OCI-LY1 (cell line): ENCODE results near the gene POLD3.

ENCODE experiments used
- EZH2 ChIP-seq: fragments of 200-600 bp; sonication (generic), shearing (Covaris generic); IDR thresholded peaks from 2 replicates; pipeline ENCODE4 v1.8.0; 2017; ENCODE audit warnings: borderline replicate concordance, mixed run types, mild to moderate bottlenecking, antibody characterized with exemption, low read length, moderate library complexity, mixed read lengths
- TF ChIP-seq, protein P1 (sequence below): fragments of 200-600 bp; sonication (generic), shearing (Covaris generic); IDR thresholded peaks from 2 replicates; pipeline ENCODE4 v1.5.1; 2017; ENCODE audit warnings: mild to moderate bottlenecking, antibody characterized with exemption, low read length, moderate library complexity, mixed read lengths

DNA sequence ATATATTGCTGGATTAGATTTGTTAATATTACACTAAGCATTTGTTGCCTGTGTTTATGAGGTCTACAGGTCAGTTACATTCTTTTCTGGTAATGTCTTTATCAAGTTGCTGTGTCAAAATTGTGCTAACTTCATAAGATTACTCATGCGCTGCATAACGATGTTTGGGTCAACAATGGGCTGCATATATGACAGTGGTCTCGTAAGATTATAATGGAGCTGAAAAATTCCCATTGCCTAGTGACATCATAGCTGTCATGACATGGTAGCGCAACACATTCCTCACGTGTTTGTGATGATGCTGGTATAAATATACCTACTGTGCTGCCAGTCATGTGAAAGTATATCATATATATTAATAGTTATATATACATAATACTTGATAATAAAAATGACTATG is 34.2 kb downstream of the POLD3 start:
- no peak for TF ChIP-seq EZH2
- TF ChIP-seq, protein P1, sequence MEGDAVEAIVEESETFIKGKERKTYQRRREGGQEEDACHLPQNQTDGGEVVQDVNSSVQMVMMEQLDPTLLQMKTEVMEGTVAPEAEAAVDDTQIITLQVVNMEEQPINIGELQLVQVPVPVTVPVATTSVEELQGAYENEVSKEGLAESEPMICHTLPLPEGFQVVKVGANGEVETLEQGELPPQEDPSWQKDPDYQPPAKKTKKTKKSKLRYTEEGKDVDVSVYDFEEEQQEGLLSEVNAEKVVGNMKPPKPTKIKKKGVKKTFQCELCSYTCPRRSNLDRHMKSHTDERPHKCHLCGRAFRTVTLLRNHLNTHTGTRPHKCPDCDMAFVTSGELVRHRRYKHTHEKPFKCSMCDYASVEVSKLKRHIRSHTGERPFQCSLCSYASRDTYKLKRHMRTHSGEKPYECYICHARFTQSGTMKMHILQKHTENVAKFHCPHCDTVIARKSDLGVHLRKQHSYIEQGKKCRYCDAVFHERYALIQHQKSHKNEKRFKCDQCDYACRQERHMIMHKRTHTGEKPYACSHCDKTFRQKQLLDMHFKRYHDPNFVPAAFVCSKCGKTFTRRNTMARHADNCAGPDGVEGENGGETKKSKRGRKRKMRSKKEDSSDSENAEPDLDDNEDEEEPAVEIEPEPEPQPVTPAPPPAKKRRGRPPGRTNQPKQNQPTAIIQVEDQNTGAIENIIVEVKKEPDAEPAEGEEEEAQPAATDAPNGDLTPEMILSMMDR: no peak
